NB4 (cell line): ENCODE data around the gene TCF15.

ENCODE experiments used
- POLR2A ChIP-seq: IDR thresholded peaks from 2 replicates; pipeline ENCODE4 v1.6.1; 2011; ENCODE audit warnings: mild to moderate bottlenecking; ENCODE audit not compliant: insufficient read length; ENCODE audit errors: extremely low read depth
- TF ChIP-seq, protein P1 (sequence below): IDR thresholded peaks from one replicate; pipeline ENCODE4 v1.5.1; 2012; ENCODE audit warnings: low read depth, low read length
- TF ChIP-seq, protein P2 (sequence below): IDR thresholded peaks from 2 replicates; pipeline ENCODE4 v1.6.1; 2011; ENCODE audit warnings: low read depth, low read length

DNA sequence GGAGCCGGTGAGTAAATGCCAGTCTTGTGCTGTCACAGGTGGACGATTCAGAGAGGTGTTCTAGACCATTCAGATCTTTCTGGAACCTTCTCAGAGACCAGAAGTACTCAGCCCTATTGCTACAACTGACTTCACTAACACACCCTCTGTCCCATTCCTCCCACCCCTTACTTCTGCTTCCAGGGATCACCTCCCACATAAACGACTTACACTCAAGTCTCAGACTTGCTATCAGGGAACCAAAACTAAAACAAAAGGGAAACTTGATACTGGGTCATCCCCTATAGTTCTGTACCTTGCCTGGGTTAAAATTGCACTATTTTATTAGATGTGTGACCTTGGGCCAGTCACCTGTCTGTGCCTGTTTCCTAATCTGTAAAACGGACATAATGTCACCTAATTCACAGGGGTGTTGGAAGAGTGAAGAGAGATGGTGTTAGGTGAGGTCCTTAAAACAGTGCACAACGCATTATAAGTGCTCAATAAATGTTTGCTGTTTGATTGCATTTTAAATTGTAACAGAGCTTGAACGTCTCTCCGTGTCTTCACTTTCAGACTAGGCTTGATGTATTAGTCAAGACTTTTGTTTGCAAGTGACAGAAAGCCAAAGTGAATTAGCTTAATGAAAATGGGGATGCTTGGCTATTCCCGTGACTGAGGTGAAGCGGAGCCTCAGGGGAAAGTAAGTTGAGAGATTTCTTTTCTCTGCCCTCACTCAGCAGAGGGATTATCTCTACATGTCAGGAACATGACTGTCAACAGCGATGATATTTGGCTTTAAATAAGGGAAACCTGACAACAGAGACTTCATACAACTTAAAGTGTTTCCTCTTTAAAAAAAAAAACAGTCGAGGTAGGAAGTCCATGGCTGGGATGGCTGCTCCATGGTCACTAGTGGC lies 45.9 kb upstream of the TCF15 start:
- TF ChIP-seq, protein P1, sequence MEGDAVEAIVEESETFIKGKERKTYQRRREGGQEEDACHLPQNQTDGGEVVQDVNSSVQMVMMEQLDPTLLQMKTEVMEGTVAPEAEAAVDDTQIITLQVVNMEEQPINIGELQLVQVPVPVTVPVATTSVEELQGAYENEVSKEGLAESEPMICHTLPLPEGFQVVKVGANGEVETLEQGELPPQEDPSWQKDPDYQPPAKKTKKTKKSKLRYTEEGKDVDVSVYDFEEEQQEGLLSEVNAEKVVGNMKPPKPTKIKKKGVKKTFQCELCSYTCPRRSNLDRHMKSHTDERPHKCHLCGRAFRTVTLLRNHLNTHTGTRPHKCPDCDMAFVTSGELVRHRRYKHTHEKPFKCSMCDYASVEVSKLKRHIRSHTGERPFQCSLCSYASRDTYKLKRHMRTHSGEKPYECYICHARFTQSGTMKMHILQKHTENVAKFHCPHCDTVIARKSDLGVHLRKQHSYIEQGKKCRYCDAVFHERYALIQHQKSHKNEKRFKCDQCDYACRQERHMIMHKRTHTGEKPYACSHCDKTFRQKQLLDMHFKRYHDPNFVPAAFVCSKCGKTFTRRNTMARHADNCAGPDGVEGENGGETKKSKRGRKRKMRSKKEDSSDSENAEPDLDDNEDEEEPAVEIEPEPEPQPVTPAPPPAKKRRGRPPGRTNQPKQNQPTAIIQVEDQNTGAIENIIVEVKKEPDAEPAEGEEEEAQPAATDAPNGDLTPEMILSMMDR, result no peak
- TF ChIP-seq POLR2A, result no peak
- TF ChIP-seq, protein P2, sequence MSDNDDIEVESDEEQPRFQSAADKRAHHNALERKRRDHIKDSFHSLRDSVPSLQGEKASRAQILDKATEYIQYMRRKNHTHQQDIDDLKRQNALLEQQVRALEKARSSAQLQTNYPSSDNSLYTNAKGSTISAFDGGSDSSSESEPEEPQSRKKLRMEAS, result no peak
